ENCODE data around the gene SLC38A10.

- TF ChIP-seq, protein P1, sequence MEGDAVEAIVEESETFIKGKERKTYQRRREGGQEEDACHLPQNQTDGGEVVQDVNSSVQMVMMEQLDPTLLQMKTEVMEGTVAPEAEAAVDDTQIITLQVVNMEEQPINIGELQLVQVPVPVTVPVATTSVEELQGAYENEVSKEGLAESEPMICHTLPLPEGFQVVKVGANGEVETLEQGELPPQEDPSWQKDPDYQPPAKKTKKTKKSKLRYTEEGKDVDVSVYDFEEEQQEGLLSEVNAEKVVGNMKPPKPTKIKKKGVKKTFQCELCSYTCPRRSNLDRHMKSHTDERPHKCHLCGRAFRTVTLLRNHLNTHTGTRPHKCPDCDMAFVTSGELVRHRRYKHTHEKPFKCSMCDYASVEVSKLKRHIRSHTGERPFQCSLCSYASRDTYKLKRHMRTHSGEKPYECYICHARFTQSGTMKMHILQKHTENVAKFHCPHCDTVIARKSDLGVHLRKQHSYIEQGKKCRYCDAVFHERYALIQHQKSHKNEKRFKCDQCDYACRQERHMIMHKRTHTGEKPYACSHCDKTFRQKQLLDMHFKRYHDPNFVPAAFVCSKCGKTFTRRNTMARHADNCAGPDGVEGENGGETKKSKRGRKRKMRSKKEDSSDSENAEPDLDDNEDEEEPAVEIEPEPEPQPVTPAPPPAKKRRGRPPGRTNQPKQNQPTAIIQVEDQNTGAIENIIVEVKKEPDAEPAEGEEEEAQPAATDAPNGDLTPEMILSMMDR (IDR thresholded peaks at IDR 0.05; ENCODE audit: low read length), result no peak
- TF ChIP-seq EZH2 (IDR thresholded peaks at IDR 0.05; ENCODE audit: borderline replicate concordance, low read length), result no peak
These were observed 86.5 kb downstream of the SLC38A10 start for GRCh38 chr17:81208651-81209050.

Measured in OCI-LY1 (cell line).